GM18519 (cell line): ENCODE measurements around the gene ARHGEF19.

Experiments used
- ATAC-seq: cut with Tn5 transposase; IDR thresholded peaks from one replicate; pipeline ENCODE4 v1.9.1; 2021; ENCODE audit warnings: mild to moderate bottlenecking, moderate library complexity; ENCODE audit not compliant: unreplicated experiment, low FRiP score

The ARHGEF19 gene

DNA sequence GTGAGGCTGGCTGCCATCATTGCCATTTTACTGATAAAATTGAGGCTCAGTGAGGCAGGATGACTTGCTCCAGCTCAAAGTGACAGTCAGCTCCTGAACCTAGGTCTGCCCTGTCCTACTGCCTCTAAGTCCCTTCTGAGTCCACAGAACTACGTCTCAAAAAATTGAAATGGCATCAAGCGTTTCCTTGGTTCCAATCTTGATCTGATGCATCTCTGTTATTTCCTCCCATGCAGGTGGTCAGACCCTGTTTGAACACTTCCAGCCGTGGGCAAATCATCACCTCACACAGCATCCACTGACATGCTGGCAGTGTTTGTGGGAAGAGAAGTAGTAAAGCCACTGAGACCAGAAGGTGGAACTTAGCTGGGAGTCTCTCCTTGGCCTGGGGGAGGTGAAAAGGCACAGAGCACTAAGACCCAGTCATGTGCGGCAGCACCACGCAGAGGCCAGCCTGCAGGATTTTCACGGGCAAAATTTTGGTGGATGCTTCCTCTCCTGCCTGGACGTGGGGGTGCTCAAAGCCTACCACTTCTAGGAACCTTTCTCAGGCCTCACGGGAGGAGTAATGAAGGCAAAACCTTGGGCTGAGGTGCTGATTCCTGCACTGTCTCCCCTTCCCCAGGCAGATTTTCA is 32.3 kb upstream of the ARHGEF19 start:
- no peak for ATAC-seq

DNA sequence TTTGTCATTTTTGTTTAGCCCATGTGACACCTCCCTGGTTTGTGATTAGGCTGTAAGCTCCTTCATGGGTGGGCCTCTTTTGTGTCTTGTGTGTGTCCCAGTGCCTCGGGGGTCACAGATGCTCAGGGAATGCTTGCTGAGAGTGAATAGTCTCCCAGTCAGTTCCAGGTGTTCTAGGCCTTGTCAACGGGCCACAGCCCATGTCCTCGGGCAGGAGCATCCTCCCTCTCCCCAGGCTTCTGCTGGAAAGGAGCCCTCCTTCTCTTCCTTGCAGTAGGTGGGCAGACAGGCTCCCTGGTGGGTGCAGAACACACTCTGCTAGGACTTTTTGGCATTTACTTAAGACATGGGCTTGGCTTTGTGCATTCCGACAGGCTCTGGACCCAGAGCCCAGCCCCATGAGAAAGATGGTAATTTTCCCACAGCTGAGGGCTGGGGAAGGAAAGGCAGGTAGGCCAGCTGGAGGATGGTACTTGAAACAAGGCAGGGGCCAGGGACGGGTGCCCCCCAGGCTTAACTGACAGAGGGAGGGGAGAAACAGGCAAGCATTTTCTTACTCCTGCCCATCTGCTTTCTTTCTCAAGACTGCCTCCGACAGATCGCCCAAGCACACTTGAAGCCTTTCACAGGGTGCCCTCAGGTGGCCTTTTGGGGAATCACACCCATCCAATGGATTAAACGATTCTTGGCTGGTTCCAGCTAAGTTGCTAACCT is 31.6 kb upstream of the ARHGEF19 start:
- ATAC-seq, result no peak

DNA sequence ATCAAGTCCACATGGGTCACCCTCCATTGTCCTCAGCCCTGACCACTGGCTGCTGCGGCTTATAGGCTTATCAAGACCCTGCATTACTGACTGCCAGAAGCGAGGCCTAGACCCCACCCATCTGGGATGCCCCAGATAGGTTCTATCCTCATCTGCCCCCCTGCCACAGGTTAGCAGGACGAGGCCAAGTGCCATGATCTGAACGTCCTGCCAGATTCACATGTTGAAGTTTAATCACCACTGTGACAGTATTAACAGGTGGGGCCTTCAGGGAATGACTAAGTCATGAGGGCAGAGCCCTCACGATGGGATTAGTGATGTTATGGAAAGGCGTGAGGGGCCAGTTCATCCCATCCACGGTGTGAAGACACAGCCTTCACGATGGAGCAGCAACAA is 30.8 kb upstream of the ARHGEF19 start:
- no peak for ATAC-seq

DNA sequence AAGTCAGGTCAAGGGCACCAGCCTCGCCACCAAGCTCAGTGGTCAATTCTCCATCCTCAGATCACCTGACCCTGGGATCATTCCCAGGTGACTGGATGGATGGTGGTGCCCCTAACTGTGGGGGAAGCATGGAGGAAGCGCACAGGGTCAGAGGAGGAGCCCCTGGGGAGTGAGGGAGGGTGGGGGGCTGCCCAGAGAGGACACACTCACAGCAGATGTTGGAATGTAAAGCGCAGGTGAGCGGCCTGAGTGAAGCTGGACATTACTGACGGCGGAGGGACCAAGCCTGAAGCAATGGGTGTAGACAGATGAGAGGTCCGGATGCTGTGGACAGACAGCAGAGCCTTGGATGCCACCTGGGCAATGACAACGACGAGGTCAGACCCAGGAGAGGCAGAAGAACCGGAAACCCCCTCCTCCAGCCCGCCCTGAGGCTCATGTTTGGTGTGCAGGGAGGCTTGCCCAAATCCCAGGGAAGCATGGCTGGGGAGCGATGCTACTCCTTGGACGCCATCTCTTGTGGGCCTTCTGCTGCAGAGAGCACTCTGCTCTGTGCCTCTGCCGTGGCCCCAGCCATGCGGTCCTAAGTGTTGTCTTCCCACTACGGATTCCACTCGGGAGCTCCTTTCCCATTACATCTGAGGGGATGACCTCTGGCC is 30.2 kb upstream of the ARHGEF19 start:
- no peak for ATAC-seq

DNA sequence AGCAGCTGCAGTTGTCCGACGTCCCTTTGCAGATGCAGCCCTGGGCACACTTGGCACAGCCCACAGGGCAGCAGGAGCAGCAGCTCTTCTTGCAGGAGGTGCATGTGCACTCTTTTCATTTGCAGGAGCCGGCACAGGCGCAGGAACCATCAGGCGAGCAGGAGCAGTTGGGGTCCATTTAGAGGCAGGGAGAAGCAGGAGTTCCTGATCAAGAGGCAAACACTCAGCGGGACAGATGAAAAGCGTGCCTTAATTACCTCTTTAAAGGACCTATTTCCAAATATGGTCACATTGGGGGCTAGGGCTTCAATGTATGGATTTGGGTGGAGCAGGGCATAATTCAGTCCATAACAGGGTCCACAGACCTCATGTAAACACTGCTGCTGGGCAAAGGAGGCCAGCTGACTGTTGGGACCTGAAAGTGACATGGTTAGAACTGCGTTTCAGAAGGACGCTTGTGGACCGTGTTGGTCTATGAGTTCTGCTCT is 28.8 kb upstream of the ARHGEF19 start:
- ATAC-seq, result no peak

DNA sequence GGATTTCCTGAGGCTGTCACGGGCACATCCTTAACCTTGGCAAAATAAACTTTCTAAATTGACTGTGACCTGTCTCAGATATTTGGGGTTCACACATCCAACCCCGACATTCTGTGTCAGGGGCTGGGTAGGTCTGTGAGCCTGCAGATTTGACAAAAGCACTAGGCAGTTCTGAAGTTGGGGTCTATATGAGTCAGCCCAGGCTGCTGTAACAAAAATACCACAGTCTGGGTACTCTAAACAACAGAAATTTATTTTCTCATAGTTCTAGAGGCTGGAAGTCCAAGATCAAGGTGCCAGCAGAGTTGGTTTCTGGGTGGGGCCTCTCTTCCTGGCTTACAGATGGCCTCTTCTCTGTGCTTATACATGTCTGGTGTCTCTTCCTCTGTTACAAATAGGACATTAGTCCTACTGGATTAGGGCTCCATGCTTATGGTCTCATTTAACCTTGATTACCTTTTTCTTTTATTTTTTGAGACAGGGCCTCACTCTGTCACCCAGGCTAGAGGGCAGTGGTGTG is 27.6 kb upstream of the ARHGEF19 start:
- no peak for ATAC-seq

DNA sequence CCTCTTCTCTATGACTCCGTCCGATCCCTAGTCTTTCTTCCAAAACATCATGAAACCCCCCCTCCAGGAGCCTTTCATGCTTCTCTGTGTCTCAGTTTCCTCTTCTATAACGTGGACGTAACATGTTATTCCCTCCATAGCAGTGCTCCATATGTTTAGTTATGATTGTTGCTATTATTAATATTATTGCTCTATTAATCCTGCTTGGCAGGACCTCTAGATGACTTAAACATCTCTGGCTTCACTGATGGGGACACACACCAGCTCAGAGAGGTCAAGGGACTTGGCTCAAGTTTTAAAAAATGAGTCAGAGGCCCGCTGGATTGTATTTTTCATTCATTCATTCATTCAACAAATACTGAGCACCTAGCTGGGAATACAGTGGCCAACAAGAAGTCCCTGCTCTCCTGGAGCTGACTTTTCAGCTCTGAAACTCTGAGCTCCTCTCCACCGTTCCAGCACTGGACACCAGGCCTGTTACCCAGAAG is 24.9 kb upstream of the ARHGEF19 start:
- no peak for ATAC-seq

DNA sequence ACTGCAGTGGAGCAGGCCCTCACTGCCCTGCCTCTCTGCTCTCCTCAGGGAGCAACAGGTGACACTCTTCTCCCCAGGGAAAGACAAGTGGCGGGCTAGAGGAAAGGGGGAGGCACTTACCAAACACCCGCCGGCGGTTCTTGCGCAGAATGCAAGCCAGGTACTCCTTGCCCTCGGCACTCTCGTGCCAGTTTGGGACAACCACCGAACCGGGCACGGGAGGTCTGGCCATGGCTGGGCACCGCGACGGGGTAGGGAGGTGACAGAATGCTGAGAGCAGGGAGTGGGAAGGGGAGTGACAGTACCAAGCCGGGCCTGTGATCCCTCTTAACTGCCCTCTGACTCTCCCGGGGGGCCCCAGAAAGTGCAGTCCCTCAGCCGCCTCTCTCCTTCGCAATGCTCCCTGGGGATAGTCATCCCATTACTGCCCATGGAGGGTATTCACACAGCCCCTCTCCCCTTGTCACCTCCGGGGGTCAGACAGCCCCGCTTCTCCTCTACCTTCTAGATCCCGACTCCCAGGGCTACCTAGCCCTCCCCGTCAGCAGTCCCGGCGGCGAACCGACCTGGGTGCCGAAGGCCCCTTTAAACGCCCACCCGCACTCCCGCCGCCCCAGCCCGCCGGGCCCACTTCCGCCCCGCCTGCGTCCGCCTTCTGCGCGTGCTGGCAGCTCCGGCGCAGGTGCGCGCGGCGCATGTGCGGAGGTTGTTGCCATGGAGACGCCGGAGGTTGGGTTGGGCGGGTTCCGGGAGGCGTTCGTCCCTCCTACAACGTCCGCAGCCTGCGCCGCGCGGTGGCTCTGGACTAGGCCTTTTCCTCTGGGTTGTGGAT is 24.3 kb upstream of the ARHGEF19 start, which contains the start of gene CPLANE2:
Gene CPLANE2 (minus strand): TSS at position 673 of the 832 bp plus-strand sequence. CDS start 441 bp downstream, at position 232.
- ATAC-seq, result peak; percentile 20

DNA sequence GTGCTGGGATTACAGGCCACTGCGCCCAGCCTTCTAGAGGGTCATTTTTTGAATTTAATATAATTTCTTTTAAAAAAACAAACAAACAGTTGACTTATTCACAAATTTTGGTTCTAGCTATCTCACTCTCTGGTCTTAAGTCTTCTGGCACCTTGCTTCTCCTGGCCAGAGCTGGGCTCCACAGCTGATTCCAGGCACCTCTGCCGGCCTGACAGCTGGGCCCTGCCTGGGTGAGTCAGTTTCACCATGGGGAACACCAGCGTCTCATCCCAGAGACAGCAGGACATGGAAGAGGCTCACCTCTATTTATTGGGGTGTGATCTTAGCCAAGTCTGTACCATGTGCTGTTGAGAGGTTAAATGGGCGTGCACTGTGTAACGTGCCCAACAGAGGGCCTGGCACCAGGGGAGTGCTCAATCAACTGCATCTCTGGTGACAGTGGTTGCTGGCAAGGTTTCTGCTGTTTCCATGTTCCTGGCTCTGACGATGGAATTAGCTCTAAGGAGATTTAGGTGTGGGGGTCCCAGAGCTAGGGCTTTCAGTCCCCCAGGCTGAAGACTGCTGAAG is 23.6 kb upstream of the ARHGEF19 start:
- peak; percentile 41 for ATAC-seq

DNA sequence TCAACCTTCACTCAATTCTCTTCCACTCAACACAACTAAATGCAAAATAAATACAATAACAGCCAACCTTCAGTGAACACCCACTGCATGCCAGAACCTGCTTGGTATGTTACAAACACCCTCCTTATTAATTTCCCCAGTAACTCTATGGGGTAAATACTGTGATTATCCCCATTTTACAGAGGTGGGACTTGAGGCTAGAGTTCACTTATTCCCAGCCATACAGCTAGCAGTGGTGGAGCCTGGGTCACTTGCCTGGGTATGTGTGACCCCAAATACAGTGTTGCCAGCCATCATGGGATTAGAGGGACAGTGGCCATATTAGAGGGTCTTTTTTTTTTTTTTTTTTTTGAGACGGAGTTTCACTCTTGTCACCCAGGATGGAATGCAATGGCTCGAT is 22.9 kb upstream of the ARHGEF19 start:
- ATAC-seq, result no peak

DNA sequence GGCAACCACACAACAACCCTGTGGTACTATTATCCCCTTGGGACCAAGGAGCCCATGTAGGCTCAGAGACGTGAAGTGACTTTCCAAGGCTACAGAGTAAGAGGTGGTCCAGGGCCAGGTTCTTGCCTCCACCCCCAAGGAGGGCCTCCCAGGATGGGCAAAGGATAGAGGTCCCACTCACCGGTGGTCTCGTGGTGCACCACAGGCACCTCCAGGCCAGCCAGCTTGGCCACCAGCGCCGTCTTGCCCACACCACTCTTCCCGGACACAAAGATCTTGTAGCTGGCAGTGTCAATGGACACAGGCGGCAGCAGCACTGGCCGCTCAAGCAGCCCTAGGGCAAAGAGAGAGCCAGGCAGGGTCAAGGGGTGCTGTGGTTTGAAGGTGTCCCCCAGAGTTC is 21.0 kb upstream of the ARHGEF19 start:
- no peak for ATAC-seq

DNA sequence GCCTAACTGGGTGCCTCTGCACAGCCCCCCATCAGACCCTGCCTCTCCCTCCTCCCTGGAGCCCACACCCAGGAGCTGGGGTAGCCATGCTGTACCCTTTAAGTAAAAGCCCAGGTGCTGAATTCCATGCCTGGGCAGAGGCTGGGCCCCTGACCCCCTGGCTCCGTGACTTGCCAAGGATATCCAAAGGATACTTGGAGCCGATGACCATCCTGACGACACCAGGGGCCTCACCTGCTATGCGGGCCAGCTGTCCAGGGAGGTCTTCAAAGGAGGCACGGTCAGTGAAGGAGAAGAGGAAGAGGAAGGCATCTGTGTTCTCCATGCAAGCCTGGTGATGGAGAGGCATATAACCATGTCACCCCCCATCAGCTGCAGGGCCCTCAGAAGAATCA is 19.9 kb upstream of the ARHGEF19 start:
- ATAC-seq, result no peak

DNA sequence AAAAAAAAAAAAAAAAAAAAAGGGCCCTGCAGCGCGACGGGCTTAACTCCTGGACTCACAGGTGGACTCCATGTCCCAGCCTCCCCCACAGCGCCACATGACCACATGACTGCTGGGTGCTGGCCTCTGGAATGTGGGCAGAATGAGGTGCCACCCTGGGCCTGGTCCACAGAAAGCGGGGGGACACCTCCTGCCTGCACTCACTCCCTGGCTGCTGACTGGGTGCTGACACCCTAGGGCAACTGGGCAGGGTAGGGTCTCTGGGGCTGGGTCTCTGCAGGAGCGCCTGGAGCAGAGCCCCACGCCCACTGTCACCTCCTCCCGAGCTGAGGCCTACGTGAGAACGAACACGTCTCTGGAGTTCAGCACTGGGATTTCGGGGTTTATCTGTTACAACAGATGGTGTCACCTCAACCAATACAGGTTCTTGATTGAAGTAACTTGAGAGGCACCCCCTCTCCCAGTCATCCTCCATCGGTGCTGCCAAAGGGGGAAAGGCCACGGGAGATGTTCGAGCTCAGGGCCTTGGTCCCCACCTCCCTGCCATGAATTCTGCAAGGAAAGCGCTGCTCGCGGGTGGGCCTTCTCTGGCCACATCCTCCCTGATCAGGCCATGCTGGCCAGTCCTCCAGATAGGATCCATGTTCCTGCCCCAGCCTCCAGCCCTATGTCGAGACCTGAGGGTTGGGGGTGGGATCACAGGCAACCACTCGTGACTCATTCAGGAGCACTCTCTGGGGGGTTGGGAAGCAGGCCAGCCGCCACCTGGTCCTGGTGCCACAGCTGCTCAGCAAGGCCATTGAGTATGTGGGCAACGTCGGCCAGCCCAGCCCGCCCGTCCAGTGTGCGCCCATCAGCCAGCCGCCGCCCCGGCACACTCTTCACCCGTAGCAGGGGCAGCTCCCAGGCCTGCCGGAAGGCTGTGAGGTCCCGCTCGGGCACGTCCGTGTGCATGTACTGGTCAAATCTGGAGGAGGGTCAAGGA is 19.2 kb upstream of the ARHGEF19 start:
- no peak for ATAC-seq

DNA sequence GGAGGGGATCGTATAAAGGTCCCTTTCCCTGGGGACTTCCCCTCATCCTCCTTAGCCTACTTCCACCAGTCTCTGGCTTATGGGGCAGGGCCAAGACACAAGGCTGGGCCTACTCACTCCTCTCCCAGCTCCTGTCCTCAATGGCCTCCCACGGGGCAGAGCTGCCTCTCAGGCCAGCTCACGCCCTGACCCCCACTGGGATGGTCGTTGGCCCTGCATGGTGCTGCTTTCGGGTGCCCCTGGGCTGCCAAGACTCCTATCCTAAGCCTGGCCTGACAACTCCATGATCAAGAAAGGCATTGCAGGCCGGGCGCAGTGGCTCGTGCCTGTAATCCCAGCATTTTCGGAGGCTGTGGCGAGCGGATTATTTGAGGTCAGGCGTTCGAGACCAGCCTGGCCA is 18.3 kb upstream of the ARHGEF19 start:
- no peak for ATAC-seq

DNA sequence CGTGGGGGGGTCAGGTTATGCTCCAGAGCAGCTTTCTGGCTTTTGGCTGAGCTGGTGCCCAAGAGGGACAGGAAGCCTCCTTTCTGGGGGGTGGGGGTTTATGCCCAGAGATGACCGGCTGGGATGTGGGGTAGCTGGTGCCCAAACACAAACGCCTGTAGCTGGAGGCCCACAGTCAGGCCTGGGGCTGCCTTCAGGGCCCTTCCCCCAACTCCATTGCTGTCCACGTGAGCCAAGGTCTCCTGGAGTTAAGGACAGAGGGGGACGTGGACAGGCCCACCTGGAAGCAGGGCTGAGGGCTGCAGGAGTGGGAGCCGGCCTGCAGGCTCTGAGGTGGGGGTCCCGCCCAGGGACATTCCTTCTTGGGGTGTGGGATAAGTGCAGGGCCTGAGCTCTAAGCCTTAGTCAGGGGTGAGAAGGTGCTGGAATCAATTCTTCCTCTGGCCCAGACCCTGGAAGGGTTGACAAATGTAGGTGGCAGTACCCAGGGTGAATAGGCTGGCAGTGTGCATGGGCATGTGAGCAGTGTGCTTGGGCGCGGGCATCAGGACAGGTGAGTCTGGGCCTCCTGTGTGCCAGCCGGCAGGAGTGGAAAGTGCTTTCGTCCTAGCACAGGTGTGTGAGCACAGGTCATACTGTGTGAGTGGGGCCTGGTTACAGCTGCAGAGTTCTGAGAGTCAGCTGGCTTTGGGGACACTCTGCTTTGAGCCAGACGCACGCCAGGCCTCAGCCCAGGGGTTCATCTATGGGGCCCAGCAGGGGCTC is 17.7 kb upstream of the ARHGEF19 start:
- no peak for ATAC-seq

DNA sequence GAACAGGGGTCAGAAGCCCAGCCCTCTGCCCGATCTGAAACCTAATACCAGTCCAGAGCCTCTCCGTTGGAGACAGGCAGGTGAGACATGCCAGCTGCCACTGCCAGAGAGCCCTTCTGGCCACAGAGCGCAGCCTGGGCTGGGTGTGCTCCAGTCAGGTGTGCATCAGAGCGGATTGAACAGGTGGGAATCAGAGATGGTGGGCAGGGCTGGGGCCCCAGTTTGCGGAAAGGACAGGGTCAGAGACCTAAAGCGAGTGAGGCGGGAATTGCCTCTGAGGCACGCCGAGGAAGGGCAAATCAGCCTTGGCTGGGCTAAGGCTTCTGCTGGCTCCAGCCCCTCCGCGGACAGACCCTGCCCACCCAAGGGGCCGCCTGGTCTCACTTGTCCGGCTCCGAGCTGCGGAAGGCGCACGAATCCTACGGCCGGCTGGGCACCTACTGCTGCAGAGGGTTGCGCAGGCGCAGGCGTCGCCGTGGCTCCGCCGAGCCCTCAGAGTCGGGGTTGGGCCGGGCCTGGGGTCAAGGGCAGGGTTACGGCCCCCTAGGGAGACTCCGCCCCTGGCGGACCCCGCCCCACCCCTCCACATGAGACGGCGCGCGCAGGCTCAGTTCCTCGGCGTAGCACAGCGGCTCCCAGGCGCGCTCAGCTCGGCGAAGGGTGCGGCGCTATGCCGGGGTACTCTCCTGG is 14.2 kb upstream of the ARHGEF19 start:
- ATAC-seq, result no peak

DNA sequence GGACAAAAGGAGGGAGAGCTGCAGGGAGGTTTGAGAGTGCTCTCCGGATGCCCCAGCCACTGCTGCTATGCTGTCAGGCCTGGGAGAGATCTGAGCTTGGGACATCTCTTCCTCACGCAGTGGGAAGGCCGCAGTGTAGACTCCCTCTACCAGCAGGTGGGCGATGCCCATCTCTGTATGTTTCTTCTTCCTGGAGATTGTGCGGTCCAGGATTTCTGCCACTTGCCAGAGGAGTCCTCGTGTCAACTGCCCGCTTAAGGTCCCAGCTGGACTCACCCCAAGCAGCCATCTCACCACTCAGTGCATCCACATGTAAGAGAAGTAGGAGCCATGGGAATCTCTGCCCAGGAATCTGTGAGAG is 13.7 kb upstream of the ARHGEF19 start:
- ATAC-seq, result no peak

DNA sequence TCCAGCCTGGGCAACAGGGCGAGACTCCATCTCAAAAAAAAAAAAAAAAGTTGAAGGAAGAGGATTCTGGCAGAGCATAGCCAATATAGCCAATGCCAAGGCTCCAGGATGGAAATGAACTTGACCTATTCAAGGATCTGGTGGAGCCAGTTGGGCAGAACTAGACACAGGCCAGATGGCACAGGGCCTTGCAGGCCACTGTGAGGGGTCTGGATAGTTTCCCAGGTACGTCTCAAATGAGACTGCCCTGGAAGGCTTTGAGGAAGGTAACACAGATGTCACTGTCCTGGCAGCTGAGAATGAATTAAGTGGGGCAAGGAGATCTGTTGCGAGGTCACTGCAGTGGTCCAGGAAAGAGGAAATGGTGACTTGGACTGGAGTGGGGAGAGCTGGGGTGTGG is 12.0 kb upstream of the ARHGEF19 start:
- ATAC-seq, result no peak
